ENCODE measurements around the gene TRMT1. TPM values are rescaled to one million over a fixed set of nuclear protein-coding genes. Genes with fewer than 3 reads are reported as not detected.

Gene TRMT1
- total RNA-seq, 1 experiment from 2014 or later = 109 TPM

- BruUV-seq (replicated peaks) = no TSS peak
- CTCF ChIA-PET = no interaction called here
Observed at GRCh38 chr19:13130886-13131490, 14.4 kb upstream of the TRMT1 start.

DNA sequence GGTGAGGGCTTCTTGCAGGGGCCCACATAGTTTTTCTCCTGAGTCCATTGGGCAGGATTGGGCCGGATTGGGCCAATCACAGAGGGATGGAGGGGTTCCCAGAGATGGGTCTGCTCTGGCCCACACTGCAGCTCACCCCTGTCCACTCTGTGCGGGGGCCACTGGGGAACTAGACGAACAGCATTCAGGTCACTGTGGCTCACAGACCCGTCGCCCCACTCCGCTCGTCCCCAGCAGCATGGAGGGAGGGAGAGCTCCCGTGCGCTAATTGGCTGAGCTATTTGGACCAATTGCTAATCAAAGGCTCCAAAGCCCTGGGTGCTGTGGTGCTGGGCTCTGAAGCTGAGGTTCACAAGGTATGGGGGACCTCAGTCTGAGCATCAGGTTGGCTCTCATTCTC is 12.8 kb upstream of the TRMT1 start:
- no peaks in the 10 kb centered on the region for H3K27me3 ChIP-seq (replicated peaks; ENCODE audit: insufficient read depth, low read depth, low read length, poor library complexity)
- no peak overlapping the region for H3K4me3 ChIP-seq (ENCODE audit: low read depth, low read length, poor library complexity, severe bottlenecking)
- no peaks in the 10 kb centered on the region for H3K9me3 ChIP-seq (ENCODE audit: low read depth, low read length, poor library complexity, severe bottlenecking)
- TF ChIP-seq EZH2 (IDR thresholded peaks at IDR 0.05; ENCODE audit: borderline replicate concordance, low read depth, low read length, poor library complexity, severe bottlenecking) (no peak), CTCF (conservative IDR thresholded peaks at IDR 0.05; ENCODE audit: low read depth, low read length) (no peak)
- no peak for DNase-seq (ENCODE audit: low spot score)
- peaks cover 12% of the 10 kb centered on the region for H3K36me3 ChIP-seq (ENCODE audit: insufficient read depth, low read length, poor library complexity, severe bottlenecking)
- no TSS peak for BruUV-seq (replicated peaks)
- ChIA-PET POLR2A (ENCODE audit: low non-redundant PET) (interaction anchor here (0.5 kb wide), 1 partner anchor 16 kb away, joined by 3 read pairs; no protein-coding TSS in a partner anchor), CTCF (no interaction called here)
- intact Hi-C loops (cut with micrococcal nuclease; ENCODE audit: unreplicated experiment) = no loop called here
- no peaks in the 10 kb centered on the region for H3K4me1 ChIP-seq (ENCODE audit: insufficient read depth, low read length, poor library complexity, severe bottlenecking)
- H3K27ac ChIP-seq (ENCODE audit: low read depth, low read length, poor library complexity, severe bottlenecking) = no peak overlapping the region

More at GRCh38 chr19:13130886-13131490, 14.4 kb upstream of the TRMT1 start:
- no peaks in the 10 kb centered on the region for H3K27me3 ChIP-seq (replicated peaks; ENCODE audit: insufficient read depth, low read depth, low read length, poor library complexity)
- no peak overlapping the region for H3K4me3 ChIP-seq (ENCODE audit: low read depth, low read length, poor library complexity, severe bottlenecking)
- intact Hi-C loops (cut with micrococcal nuclease; ENCODE audit: unreplicated experiment) = no loop called here
- H3K36me3 ChIP-seq (ENCODE audit: insufficient read depth, low read length, poor library complexity, severe bottlenecking) = peaks cover 28% of the 10 kb centered on the region
- POLR2A ChIA-PET (ENCODE audit: low non-redundant PET) = no interaction called here
- no peaks in the 10 kb centered on the region for H3K9me3 ChIP-seq (ENCODE audit: low read depth, low read length, poor library complexity, severe bottlenecking)
- H3K27ac ChIP-seq (ENCODE audit: low read depth, low read length, poor library complexity, severe bottlenecking) = no peak overlapping the region
- TF ChIP-seq EZH2 (IDR thresholded peaks at IDR 0.05; ENCODE audit: borderline replicate concordance, low read depth, low read length, poor library complexity, severe bottlenecking) (no peak), CTCF (conservative IDR thresholded peaks at IDR 0.05; ENCODE audit: low read depth, low read length) (no peak)
- H3K4me1 ChIP-seq (ENCODE audit: insufficient read depth, low read length, poor library complexity, severe bottlenecking) = no peaks in the 10 kb centered on the region
- no peak for DNase-seq (ENCODE audit: low spot score)

DNA sequence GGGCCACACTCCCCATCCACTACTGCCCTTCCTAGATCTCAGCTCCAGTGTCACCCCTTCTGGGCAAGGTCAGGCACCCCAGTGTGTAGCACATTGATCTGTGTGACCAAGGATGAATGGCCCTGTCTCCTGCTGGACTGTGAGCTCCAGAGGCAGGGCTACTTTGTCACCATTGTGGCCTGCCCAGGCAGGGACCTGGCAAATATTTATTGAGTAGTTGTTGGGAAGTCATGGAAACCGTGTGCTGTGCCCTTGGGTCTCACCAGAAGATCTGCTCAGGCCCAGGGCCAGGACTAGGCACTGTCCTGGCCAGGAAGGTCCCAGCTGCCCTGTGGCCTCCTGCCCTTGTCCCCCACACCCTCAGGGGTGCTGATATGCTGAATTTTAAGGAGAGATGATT is 12.0 kb upstream of the TRMT1 start:
- Histone ChIP-seq H3K27me3 (replicated peaks; ENCODE audit: insufficient read depth, low read depth, low read length, poor library complexity) (no peaks in the 10 kb centered on the region), H3K27ac (ENCODE audit: low read depth, low read length, poor library complexity, severe bottlenecking) (no peak overlapping the region), H3K4me1 (ENCODE audit: insufficient read depth, low read length, poor library complexity, severe bottlenecking) (peaks cover 2% of the 10 kb centered on the region), H3K4me3 (ENCODE audit: low read depth, low read length, poor library complexity, severe bottlenecking) (no peak overlapping the region), H3K36me3 (ENCODE audit: insufficient read depth, low read length, poor library complexity, severe bottlenecking) (peaks cover 9% of the 10 kb centered on the region), H3K9me3 (ENCODE audit: low read depth, low read length, poor library complexity, severe bottlenecking) (no peaks in the 10 kb centered on the region)
- no TSS peak for BruUV-seq (replicated peaks)
- CTCF ChIA-PET = no interaction called here
- TF ChIP-seq CTCF (conservative IDR thresholded peaks at IDR 0.05; ENCODE audit: low read depth, low read length) (no peak), EZH2 (IDR thresholded peaks at IDR 0.05; ENCODE audit: borderline replicate concordance, low read depth, low read length, poor library complexity, severe bottlenecking) (no peak)
- intact Hi-C loops (cut with micrococcal nuclease; ENCODE audit: unreplicated experiment) = no loop called here
- POLR2A ChIA-PET (ENCODE audit: low non-redundant PET) = interaction anchor here (0.5 kb wide), 1 partner anchor 16 kb away, joined by 3 read pairs; no protein-coding TSS in a partner anchor
- no peak for DNase-seq (ENCODE audit: low spot score)
